ENCODE measurements around the gene GPC4.

Gene GPC4

DNA sequence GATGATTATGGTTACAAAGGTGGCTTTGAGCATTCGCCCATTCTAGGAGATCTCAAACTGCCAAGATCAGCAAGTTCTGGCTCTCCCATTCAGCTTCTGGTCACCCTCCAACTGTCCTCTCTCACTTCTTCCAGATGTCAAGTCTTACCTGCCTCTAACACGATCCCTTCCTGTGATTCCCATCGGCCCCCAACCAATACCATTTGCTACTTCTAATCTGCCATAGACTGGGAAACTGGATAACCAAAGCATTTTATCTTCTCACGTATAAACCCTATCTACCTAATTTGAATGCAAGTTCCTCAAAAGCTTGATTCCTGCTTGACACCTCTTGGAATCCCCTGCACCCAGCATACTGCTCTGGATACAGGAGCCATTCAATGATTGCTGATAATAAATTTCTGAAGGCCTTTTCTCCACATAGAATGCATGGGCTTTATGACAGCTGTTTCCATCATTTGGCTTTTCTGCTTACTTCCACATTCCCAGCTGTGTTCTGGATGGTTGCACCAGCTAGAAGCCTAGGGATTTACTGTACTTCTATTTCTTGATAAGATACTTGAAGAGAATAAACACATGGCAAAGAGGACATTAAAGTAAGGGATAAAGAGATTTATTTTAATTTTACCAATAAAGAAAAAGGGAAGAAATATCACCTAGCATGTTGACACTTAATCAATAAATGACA, 9.6 kb downstream of the GPC4 start:
- Histone ChIP-seq H3K27me3 (ENCODE audit: insufficient read depth, insufficient read length) (no peaks in the 10 kb centered on the region), H3K36me3 (ENCODE audit: insufficient read depth, insufficient read length, low read length) (peaks cover 10% of the 10 kb centered on the region), H3K4me3 (ENCODE audit: insufficient read length, low read depth) (no peak overlapping the region), H3K9me3 (ENCODE audit: insufficient read depth, low read length) (no peaks in the 10 kb centered on the region), H3K4me1 (ENCODE audit: insufficient read depth, insufficient read length) (no peaks in the 10 kb centered on the region), H3K9ac (ENCODE audit: insufficient read length, low read depth) (no peak overlapping the region)
- no peak for TF ChIP-seq SUZ12 (IDR thresholded peaks at IDR 0.05; ENCODE audit: extremely low read depth, insufficient read depth, insufficient read length)
- no peak for TF ChIP-seq ZNF274 (IDR thresholded peaks at IDR 0.05; ENCODE audit: low read depth, low read length)
- no peak for DNase-seq (ENCODE audit: low read depth, low spot score)

DNA sequence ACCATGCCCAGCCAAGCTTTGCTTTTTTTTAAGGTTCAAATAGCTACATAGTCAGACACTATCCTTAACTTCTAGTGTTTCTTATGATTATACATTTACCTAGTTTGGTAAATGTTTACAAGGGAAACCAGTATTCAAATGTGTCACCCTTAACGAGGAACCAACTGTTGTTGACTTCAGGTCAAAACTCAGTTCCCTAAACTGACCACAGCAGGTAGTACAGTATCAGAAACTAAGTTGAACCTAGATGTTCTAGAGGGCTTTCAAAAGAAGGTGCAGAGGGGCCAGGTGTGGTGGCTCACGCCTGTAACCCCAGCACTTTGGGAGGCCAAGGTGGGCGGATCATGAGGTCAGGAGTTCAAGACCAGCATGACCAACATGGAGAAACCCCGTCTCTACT, 11.3 kb downstream of the GPC4 start:
- Histone ChIP-seq H3K36me3 (ENCODE audit: insufficient read depth, insufficient read length, low read length) (peaks cover 5% of the 10 kb centered on the region), H3K4me1 (ENCODE audit: insufficient read depth, insufficient read length) (no peaks in the 10 kb centered on the region), H3K4me3 (ENCODE audit: insufficient read length, low read depth) (no peak overlapping the region), H3K9ac (ENCODE audit: insufficient read length, low read depth) (no peak overlapping the region), H3K27me3 (ENCODE audit: insufficient read depth, insufficient read length) (no peaks in the 10 kb centered on the region), H3K9me3 (ENCODE audit: insufficient read depth, low read length) (no peaks in the 10 kb centered on the region)
- no peak for DNase-seq (ENCODE audit: low read depth, low spot score)
- TF ChIP-seq SUZ12 (IDR thresholded peaks at IDR 0.05; ENCODE audit: extremely low read depth, insufficient read depth, insufficient read length) (no peak), YY1 (IDR thresholded peaks at IDR 0.05; ENCODE audit: insufficient read depth, insufficient read length) (no peak), ZNF274 (IDR thresholded peaks at IDR 0.05; ENCODE audit: low read depth, low read length) (no peak)

DNA sequence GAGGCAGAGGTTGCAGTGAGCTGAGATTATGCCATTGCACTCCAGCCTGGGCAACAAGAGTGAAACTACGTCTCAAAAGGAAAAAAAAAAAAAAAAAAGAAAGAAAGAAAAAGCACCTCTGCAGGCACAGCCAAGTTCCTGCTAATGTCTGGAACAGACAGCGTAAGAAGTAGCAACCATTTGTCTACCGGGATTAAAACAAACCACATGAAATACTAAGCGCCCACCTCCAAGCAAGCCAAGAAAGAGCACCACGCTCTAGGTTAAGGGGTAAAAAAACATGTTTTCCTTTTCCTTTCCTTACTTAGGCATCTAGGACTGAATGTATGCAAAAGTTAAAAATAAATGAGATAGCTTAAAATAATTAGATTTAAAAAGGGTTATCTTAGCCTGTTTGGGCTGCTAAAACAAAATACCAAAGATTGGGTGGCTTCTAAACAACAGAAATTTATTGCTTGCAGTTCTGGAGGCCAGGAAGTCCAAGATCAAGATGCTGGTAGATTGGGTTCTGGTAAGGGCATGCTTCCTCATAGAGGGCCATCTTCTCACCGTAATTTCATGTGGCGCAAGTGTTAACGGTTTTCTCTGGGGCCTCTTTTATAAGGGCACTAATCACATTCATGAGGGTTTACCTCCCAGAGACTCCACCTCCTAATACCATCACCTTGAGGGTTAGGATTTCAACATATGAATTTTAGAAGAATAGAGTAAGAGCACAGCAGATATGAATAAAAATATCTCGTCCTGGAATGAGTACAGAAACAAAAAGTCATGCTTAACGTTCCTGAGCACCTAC, 12.3 kb downstream of the GPC4 start:
- H3K4me1 ChIP-seq (ENCODE audit: insufficient read depth, insufficient read length) = no peaks in the 10 kb centered on the region
- no peaks in the 10 kb centered on the region for H3K27me3 ChIP-seq (ENCODE audit: insufficient read depth, insufficient read length)
- no peak for TF ChIP-seq ZNF274 (IDR thresholded peaks at IDR 0.05; ENCODE audit: low read depth, low read length)
- TF ChIP-seq SUZ12 (IDR thresholded peaks at IDR 0.05; ENCODE audit: extremely low read depth, insufficient read depth, insufficient read length) = no peak
- H3K36me3 ChIP-seq (ENCODE audit: insufficient read depth, insufficient read length, low read length) = peaks cover 5% of the 10 kb centered on the region
- H3K4me3 ChIP-seq (ENCODE audit: insufficient read length, low read depth) = no peak overlapping the region
- no peak for DNase-seq (ENCODE audit: low read depth, low spot score)
- no peaks in the 10 kb centered on the region for H3K9me3 ChIP-seq (ENCODE audit: insufficient read depth, low read length)
- no peak overlapping the region for H3K9ac ChIP-seq (ENCODE audit: insufficient read length, low read depth)

DNA sequence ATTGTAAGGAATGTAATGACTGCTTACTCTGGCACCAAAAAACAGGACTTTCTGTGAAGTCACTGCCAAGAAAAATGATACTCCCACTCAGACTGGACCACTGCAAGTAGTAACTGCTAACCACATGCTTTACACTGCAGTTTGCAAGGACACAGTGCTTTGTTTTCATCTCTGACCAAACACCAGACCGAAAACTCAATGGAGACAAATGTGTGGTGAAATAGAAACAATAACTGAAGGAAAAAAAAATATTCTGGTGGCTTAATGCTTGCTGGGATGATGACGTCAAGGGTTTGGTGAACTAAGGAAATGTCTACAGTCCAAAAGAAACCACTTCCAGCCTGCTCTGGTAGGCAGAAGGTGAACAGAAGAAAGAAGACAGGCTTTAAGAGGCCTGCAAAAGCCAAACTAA, 13.2 kb downstream of the GPC4 start:
- H3K4me1 ChIP-seq (ENCODE audit: insufficient read depth, insufficient read length) = no peaks in the 10 kb centered on the region
- no peak overlapping the region for H3K9ac ChIP-seq (ENCODE audit: insufficient read length, low read depth)
- no peaks in the 10 kb centered on the region for H3K27me3 ChIP-seq (ENCODE audit: insufficient read depth, insufficient read length)
- DNase-seq (ENCODE audit: low read depth, low spot score) = no peak
- peaks cover 5% of the 10 kb centered on the region for H3K36me3 ChIP-seq (ENCODE audit: insufficient read depth, insufficient read length, low read length)
- H3K4me3 ChIP-seq (ENCODE audit: insufficient read length, low read depth) = no peak overlapping the region
- TF ChIP-seq YY1 (IDR thresholded peaks at IDR 0.05; ENCODE audit: insufficient read depth, insufficient read length) (no peak), ZNF274 (IDR thresholded peaks at IDR 0.05; ENCODE audit: low read depth, low read length) (no peak), SUZ12 (IDR thresholded peaks at IDR 0.05; ENCODE audit: extremely low read depth, insufficient read depth, insufficient read length) (no peak)
- no peaks in the 10 kb centered on the region for H3K9me3 ChIP-seq (ENCODE audit: insufficient read depth, low read length)

DNA sequence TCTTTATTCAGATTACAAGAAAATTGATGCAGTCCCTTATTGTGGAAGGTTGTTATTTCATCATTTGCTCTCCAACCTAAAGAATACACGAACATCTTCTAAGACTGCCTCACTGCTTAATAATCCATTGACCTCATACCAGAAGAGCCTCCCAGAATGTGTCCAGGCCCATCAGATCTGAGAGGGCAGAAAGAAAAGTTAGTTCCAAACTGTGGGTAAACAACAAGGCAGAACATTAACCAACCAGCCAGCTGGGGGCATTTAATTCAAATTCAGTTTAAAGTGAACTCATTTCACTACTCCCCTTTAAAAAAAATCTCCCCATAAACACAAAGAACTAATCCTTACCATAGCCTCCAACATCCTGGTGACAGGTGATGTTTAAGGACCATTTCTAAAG, 13.8 kb downstream of the GPC4 start:
- no peaks in the 10 kb centered on the region for H3K27me3 ChIP-seq (ENCODE audit: insufficient read depth, insufficient read length)
- H3K4me3 ChIP-seq (ENCODE audit: insufficient read length, low read depth) = no peak overlapping the region
- peaks cover 5% of the 10 kb centered on the region for H3K36me3 ChIP-seq (ENCODE audit: insufficient read depth, insufficient read length, low read length)
- H3K4me1 ChIP-seq (ENCODE audit: insufficient read depth, insufficient read length) = no peaks in the 10 kb centered on the region
- H3K9me3 ChIP-seq (ENCODE audit: insufficient read depth, low read length) = no peaks in the 10 kb centered on the region
- DNase-seq (ENCODE audit: low read depth, low spot score) = no peak
- TF ChIP-seq SUZ12 (IDR thresholded peaks at IDR 0.05; ENCODE audit: extremely low read depth, insufficient read depth, insufficient read length) = no peak
- TF ChIP-seq YY1 (IDR thresholded peaks at IDR 0.05; ENCODE audit: insufficient read depth, insufficient read length) = no peak
- no peak for TF ChIP-seq ZNF274 (IDR thresholded peaks at IDR 0.05; ENCODE audit: low read depth, low read length)
- H3K9ac ChIP-seq (ENCODE audit: insufficient read length, low read depth) = no peak overlapping the region

DNA sequence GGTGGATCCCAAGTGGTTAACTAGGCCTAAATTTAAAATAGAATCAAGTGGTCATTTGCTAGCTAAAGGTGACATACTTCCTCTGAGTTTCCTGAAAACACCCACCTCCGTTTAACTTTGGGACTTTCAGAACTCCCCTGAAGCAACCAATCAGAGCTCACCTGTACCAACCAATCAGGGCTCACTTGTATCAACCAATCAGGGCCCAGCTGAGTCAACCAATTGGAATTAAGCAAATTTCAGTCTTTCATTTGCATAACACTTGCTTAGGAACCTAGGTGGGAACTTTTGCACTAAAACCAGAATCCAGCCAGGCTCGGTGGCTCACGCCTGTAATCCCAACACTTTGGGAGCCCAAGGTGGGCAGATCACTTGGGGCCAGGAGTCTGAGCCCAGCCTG, 15.9 kb downstream of the GPC4 start:
- DNase-seq (ENCODE audit: low read depth, low spot score) = no peak
- H3K4me1 ChIP-seq (ENCODE audit: insufficient read depth, insufficient read length) = no peaks in the 10 kb centered on the region
- TF ChIP-seq ZNF274 (IDR thresholded peaks at IDR 0.05; ENCODE audit: low read depth, low read length) (no peak), SUZ12 (IDR thresholded peaks at IDR 0.05; ENCODE audit: extremely low read depth, insufficient read depth, insufficient read length) (no peak), YY1 (IDR thresholded peaks at IDR 0.05; ENCODE audit: insufficient read depth, insufficient read length) (no peak)
- peaks cover 5% of the 10 kb centered on the region for H3K36me3 ChIP-seq (ENCODE audit: insufficient read depth, insufficient read length, low read length)
- H3K27me3 ChIP-seq (ENCODE audit: insufficient read depth, insufficient read length) = no peaks in the 10 kb centered on the region
- H3K4me3 ChIP-seq (ENCODE audit: insufficient read length, low read depth) = no peak overlapping the region
- H3K9ac ChIP-seq (ENCODE audit: insufficient read length, low read depth) = no peak overlapping the region
- H3K9me3 ChIP-seq (ENCODE audit: insufficient read depth, low read length) = no peaks in the 10 kb centered on the region

DNA sequence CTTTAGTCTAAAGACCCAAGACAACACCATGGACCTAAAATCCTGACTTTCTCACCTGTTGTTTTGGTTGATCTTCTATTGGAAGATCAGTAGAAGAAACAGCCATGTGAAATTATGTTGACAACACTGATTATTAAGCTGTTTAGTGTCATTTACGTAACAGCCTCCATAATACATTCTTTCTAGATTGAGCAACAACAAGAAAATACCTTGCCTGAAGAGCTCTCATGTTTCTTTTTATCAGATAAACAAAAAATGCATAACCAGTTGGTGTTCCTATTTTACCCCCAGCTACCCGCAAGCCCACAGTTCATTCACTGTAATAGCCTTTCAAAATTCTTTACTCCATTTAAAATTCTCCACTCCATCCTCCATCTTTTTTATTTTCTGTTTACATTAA, 20.5 kb downstream of the GPC4 start:
- Histone ChIP-seq H3K9me3 (ENCODE audit: insufficient read depth, low read length) (no peaks in the 10 kb centered on the region), H3K36me3 (ENCODE audit: insufficient read depth, insufficient read length, low read length) (peaks cover 6% of the 10 kb centered on the region), H3K4me1 (ENCODE audit: insufficient read depth, insufficient read length) (no peaks in the 10 kb centered on the region), H3K4me3 (ENCODE audit: insufficient read length, low read depth) (no peak overlapping the region), H3K9ac (ENCODE audit: insufficient read length, low read depth) (no peak overlapping the region), H3K27me3 (ENCODE audit: insufficient read depth, insufficient read length) (no peaks in the 10 kb centered on the region)
- TF ChIP-seq YY1 (IDR thresholded peaks at IDR 0.05; ENCODE audit: insufficient read depth, insufficient read length) (no peak), SUZ12 (IDR thresholded peaks at IDR 0.05; ENCODE audit: extremely low read depth, insufficient read depth, insufficient read length) (no peak), ZNF274 (IDR thresholded peaks at IDR 0.05; ENCODE audit: low read depth, low read length) (no peak)
- DNase-seq (ENCODE audit: low read depth, low spot score) = no peak

Measured in NT2/D1 (cell line).